CD4-positive, alpha-beta T cell treated with Interleukin-1 beta for 1 hour (primary cell): ENCODE measurements around the gene GAREM1.

Experiments used
- DNase-seq, 2 donors: peaks; one replicate each; pipeline ENCODE4 v3.0.0-alpha.2; 2020 to 2022

Gene GAREM1

DNA sequence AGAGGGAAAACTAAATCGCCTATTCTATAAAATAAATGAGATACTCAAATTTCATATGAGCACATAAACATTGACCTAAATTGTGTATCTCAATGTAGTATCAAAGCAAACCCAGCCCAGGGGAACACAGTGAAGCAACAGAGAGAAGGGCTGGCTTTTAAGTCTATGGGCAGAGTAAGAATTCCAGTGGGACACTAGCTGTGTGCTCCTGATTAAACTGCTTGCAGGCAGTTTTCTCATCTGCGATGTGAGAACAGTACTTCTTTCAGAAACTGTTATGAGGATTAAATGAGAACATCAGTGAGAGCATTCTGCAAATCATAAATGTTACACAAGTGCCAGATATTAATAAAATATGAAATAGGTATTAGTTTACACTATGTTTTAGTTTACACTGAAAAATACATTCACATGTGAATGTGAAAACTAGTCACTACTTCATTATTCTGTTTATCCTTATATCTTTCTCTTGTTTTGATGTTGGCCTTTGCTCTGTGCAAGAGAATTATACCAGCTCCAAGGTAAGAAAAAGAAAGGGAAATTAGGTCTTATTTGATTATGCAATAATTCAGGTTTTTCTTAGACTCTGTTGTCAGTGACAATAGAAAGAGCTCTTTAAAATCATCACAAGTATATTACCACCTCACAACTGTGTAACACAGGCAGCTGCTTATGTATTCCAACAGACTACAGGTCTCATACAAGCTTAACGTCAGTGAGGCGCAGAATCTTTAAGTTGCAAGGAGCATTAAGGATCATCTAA is 47.5 kb downstream of the GAREM1 start:
- no peak for DNase-seq

DNA sequence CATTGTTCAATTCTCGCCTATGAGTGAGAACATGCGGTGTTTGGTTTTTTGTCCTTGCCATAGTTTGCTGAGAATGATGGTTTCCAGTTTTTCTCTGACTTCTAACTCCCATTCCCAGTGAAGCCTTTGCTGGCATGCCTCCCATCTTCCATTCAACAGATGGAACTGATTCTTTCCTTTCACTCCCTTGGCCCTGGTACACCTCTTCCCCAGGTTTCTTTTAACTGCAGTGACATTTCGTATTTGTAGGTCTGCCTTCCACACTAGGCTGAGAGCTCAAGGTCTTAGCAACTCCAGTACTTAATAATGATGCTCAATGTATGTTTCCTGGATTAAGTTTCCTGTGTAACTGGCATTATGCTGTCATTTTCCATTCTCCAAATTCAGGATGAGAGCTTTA is 48.5 kb downstream of the GAREM1 start:
- DNase-seq = no peak

DNA sequence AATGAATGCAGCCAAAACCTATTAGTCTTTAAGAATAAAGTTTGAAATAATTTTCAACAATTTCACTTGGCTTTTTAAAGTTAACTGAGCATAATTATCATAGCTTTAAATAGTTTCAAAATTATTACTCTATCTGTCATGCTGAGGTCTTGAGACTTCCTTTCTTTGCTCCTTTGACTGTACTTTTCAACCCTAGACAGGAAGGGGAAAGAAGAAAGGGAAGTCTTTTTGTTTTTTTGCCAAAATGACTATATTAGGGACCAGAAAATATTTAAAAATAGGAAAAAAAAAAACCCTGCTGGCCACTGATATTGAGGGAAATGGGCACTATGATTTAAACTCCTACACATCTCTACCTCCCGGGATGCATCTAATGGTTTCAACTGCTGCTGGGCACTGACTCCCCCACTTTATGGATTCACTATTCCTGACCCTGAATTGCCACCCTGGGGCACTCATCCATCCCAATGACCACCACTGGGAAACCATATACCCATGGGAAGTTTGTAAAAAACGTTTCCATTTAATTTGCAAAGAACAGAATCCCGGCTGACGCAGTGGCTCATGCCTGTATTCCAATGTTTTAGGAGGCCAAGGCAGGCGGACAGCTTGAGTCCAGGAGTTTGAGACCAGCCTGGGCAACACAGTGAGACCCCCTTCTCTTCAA is 50.5 kb downstream of the GAREM1 start:
- no peak for DNase-seq

DNA sequence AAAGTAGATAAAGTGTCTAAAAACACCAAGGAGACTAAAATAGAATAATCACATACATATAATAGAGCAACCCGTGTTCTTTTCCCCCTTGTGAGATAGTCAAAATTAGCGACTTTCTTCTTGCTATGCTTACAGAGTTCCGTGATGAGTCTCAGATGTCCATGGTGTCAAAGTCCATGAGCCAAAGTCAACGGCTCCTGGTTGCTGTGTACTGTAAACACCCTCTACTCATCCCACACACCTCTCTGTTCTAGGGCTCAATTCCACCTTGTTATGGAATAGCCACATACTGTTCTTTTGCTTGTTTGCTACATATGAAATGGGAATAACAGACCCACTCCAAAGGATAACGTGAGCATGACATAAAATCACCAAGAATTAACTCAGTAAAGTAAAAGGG is 52.5 kb downstream of the GAREM1 start:
- DNase-seq = no peak

DNA sequence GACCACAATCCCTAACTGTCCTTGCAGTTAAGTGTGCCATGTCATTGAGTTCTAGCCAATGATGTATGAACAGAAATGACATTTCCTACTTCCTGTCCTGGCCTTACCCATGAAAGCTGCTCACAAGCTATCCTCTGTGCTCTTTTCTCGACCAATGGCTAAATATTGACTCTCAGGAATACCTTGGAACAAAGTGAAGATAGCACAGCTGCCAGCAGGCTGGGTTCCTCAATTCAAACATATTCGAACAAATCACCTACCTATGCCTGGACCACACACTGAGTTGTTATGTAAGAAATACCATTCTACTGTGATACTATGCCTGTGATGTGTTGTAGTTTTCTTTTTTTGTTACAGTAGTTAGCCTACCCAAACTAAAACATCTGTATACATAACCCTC is 65.1 kb downstream of the GAREM1 start:
- DNase-seq = no peak

DNA sequence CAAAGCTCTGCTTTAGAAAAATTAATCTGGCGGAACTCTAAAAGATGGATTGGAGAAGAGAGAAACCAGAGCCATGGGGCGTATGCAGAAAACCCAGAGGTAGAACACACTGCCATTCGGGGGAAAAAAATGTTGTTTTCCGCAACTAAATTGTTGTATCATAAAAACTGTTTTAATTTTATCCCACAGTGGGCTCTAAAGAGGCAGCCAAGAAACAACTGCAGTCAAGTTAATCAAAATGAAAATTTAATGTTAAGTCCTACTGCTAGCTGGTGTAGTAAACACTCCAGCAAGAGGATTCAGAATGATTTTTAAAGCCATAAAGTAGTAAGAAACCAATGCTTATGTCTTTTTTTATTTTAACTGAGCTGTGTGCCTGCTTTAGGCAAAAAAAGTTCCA is 69.1 kb downstream of the GAREM1 start:
- no peak for DNase-seq

DNA sequence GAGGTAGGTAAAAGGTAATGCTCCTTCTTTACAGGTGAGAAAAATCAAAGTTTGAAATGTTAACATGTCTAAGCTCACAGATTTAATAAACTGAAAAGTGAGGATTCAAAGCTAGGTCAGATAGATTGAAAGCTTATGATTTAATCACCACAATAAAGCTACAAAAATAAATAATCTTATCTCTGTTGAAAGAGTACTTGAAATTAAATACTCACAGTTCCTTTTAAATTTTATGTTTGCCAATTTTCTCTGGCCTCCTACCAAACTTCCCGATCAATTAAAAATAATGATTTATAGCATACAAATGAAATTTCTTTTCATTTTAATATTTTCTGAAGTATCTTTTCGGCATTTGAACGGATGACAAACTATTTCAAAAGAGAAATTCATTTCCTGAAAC is 77.3 kb downstream of the GAREM1 start:
- no peak for DNase-seq

DNA sequence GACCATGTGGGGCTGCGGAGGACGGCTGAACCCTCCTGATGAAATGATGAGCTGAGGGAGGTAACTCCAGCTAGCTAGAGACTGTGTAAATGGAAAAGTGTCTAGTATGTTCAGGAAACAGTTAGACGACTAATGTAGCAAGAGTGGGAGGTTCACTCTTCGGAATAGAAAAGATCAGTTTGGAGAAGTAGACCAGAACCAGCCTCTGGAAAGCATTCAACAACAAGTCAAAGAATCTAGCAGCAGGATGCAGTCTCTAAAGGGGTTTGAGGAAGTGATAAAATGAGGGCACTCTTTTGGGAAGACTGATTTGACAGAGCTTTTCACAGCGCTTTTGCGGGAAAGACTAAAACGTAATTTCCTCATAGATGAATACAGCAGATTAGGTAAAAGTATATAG is 79.6 kb downstream of the GAREM1 start:
- no peak for DNase-seq

DNA sequence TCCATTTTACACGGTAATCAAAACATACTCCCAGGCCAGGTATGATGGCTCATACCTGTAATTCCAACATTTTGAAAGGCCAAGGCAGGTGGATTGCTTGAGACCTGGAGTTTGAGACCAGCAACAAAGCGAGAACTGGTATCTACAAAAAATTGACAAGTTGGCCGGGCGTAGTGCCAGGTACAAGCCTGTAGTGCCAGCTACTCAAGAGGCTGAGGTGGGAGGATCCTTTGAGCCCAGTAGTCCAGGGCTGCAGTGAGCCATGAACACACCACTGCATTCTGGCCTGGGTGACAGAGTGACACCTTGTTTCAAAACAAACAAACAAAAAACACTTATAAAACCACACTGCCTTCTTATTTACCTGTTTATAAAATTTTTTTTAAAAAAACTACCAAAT is 80.8 kb downstream of the GAREM1 start:
- DNase-seq = no peak

DNA sequence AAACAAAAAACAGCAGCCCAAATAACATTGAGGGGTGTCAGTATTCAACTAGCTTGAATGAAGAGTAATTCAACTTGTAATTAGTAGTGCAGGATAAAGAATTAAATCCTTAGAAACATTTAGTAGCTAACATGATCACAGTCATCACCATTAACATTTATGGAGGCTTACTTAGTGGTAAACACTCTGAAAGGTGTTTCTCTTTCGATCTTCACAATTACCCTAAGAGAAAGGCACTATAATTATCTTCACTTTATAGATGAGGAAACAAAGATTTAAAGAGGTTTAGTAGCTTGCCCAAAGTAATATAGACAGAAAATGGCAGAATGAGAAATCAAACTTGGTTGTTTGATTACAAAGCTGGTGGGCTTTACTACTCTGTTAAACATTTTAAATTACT is 81.5 kb downstream of the GAREM1 start:
- DNase-seq = no peak

DNA sequence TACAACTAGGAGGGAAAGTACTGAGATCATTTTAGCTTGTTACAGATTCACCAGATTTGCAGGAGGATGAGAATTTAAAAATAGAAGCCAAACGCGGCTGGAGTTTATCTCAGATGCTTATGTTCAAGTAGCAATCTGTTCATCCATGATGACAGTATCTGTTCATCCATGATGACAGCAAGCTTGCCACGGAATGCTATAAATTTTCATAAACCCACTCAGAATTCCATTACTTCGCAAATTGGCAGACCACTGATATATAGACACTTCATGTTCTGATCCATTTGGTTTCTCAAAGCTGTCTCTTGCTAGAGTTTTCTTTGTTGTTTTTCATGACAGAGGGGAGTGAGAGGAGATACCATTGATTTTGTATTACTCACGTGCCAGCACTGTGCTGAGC is 84.2 kb downstream of the GAREM1 start:
- no peak for DNase-seq

DNA sequence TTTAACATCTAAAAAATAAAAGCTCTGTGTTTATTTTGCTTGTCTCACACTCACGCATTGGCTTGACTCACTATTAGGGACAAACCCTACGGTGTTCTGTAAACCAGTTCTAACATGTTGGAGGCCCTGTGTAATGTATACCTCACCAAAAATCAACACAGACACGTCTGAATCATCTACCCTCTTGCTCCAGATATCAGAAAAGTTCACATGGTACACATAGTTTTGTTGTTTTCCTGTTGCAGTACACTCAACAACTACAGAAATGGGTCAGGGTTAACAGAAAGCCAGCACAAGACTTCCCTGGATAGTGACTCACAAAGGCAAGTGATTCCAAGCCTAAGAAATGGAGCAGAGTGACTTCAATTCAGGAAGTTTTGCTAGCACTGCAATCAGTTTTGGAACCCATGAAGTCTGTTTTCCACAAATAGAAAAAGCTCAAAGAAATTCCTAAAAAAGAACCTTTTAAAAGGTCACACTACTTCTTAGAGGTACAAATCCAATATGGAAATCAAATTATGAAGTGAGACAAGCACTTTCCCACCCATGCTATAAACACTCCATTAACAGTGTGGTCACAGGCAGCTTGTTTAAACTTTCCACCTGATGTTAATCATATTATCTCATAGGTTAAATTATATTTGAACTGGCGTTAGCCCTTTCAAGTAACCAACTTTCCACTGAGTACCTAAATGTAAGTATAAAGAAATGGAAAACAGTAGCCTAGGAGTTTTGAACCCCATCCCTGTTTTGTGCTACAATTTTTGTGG is 87.4 kb downstream of the GAREM1 start:
- DNase-seq = no peak

DNA sequence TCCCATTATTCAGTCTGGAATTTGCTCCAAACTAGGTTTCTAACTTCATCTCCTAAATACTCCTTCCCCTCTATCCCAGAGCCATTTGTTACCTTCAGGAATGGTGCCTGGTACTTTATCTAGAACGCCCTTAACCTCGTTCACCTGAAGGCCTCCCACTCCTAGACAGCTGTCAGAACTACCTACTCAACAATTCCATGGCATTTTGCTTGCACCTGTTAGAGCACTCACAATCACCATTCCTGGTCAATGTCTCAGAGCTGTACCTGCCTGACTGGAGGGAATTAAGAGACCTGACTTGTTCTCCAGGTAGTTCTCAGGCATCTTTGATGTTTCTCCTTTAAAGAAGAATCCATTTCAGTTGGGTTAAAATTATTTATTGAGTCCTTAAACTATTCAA is 88.9 kb downstream of the GAREM1 start:
- DNase-seq = no peak

DNA sequence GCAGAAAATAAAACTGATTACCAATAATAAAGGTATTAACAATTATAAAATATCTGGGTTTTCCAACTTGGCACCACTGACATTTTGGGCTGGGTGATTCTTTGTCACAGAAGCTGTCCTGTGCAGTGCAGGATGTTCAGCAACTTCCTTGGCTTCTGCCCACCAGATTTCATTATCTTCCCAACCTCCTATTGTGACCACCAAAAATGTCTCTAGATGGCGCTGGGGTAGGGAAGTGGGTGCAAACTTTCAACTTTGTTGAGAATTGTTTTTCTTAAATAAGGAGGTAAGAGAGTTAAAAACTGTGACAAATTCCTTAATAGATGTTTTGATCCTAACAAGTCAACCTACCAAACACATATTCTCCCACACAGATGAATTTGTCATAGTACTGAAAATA is 90.1 kb downstream of the GAREM1 start:
- no peak for DNase-seq

DNA sequence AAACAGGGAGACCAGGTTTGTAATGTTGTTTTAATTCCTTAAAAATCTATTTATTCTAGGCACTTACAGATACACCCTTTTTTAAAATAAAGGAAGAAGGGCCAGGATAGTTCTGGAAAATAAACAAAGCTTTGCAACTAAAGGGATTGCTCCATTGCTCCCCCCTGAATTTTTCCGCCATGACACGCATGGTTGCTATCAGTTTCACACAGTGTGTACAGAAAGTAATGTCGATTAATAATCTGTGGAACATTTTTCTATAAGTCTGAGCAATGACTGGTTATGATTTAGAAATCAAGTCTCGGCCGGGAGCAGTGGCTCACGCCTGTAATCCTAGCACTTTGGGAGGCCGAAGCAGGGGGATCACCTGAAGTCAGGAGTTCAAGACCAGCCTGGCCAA is 90.8 kb downstream of the GAREM1 start:
- DNase-seq = no peak

DNA sequence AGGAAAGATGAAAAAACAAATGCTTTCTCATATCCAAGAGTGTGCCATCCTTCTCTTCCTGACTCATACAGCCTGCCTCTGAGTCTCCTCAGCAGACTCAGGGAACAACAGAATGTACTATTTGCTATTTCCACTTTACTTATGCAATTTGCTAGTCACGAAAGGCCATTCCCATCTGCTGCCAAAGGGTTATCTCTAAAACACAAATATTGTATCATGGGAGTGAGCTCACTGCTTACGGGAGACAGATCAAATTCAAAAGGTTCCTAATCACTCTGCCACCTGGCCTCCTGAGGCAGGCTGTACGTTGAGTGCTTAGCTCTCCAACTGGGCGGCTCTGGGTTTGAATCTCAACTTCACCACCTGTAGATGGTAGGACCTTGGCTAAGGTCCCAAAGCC is 92.0 kb downstream of the GAREM1 start:
- DNase-seq = no peak

DNA sequence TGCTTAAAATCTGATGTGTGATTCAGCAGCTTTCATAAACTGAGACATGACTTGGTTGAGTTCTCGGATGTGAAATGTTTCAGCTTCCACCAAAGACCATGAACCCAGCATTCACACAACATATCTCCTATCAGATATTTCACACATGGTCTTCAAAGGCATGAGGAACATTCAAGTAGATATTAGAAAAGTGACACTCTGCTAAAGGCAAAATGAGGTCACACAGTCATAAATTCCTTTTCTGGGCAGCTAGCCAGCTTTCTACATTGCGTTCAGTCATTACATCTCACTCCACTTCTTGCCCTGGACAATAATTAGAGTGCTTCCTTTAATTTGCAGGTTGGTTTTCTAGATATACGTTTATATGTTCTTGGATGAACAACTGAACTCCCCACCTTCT is 96.7 kb downstream of the GAREM1 start:
- DNase-seq = no peak

DNA sequence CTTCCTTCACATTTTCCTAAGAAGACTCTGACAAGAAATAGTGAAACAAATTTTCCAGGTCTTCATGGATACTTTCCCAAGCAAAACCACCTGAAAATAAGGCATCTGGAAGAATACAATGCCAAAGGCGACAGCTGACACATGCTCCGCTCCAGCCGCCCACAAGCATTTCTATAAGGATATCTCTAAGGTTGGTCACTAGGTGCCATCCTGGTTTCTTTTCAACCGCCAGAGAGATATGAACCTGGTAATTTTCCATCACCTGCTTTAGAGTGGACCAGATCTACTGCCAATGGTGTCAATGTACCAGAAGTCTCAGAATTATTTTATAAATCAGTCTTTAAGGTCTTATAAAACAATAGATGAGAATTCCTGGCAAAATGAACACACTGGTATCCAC is 97.2 kb downstream of the GAREM1 start:
- no peak for DNase-seq

DNA sequence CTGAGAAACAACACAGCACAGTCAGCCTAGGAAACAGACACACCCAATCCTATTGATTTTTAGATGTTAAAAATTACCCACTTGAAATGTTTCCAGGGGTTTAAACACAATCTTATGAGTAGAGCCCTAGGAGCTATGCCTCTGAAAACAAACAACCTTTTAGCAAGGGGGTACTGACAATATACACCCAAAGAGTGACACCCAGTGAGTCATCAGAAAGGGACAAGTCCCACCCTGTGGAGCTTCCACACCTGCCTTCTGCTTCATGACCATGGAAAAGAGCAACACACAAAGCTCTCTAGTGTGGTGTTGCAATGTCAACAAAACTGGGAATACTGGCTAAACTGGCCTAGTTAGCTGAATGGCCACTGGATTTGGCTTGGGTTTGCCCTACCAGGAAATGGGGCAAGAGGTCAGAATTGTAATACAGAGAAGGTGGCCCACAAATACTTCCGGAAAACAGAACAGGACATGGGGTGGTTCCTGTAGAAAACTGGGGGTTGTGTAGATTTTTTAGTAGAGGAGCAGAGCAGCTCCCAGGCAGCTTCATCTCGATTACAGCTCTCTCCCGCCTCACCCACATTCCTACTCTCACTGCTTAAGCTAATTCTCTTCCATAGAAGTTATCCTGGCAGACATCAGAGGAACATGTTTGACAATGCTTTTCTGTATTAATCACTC is 98.2 kb downstream of the GAREM1 start:
- no peak for DNase-seq

DNA sequence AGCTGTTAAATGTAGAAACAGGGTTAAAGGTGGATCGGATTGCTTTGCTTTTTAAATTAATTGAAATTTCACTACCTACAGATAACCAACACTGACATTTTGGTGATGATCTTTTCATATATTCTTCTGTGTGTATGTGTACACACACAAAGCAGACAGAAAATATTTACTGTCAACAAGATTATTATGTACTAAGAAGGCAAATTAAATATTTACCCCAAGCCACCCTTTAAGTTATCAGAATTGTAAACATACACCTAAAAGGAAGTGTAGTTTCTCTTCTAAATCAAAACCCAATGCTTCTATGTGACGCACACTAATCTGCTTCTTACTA is 98.7 kb downstream of the GAREM1 start:
- no peak for DNase-seq

DNA sequence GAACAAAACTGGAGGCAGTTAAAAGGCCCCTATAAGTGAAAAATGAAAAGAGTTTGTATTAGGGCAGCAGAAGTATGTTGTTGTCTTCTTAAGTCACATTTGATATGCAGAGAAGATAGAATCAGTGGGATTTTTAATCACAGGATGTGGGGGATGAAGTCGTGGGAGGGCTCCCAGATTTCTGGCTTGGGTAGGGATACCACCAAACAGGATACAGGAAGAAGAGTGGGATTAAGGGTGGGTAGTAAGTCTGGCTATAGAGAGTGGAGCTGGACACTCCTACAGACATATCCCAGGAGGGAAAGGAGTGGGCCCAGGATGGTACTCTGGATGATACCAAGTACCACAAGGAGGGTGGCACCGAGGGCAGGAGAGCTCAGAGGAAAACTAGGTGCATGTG is 99.3 kb downstream of the GAREM1 start:
- no peak for DNase-seq

DNA sequence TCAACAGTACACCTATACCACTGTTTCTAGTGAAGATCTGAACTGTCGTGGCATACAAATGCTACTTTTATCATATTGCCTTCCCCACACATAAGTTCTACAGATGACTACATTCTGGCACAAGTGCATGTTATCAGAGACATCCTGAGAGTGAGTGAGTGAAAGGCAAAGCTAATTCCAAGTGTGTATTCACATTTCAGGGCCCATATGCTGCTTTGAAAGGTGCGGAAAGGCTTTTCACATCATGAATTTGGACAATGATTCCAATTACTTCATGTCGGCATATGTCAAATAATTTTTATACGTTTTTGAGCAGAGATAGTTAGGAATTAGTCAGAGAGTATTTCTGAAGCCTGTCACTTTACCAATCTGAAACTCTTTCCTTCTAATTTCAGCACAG is 101.7 kb downstream of the GAREM1 start:
- no peak for DNase-seq

DNA sequence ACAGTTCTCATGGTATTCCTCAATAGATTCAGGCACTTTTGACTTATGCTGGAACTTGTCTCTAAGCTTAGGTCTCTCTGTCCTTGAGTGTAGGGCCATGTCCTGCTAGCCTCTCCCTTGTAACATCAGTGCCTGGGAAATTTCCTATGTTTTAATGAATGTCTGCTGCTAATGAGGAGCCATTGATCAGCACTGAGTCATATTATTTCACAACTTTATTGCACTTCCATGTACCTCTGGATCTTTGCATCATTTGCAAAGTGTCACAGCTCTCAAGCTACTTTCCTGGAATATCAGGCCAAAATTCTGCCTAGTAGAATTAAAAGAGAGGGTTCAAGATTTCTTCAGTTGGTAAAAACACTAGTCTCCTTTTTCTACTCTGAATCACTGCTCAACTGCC is 102.5 kb downstream of the GAREM1 start:
- no peak for DNase-seq
